ENCODE results near the gene RFX4.

RFX4 gene

DNA sequence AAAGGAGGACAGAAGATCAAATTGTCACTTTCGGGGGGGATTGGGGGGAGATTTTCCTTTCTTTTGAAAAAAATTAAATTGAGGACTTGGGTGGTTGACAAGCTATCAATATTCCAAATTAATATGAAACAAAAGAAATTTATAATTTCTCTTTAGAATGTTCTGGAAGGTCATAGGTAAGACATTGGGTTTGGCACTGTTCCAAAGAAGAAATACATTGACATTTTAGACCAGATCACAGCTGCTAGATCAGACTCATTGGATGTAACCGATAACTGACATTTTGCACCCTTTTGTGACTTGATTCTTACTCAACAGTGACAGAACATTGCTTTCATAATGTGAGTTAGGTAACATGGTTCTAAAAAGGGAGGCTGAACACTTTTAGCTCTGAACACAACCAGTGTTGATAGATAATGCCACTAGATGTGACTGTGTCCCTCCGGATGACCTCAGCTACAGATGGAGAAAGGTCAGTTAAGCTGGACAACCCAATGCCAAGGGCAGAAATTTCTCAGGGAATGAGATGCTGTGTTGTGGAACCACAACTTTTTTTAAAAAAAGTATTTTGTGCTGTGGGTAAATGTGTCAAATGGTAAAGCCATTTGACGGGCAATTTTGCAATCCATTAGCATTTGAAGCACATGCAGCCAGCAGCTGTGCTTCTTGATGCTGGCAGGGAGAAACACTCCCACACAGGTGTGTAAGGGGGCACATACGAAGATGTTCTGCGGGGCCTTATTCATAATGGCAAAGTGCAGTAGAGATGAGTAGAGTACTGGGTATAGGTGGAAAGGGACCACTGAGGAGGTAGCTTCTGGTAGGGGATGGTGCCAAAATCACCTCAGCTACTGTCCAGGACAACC lies 62.9 kb downstream of the RFX4 start:
- Histone ChIP-seq H3K9ac (no peak overlapping the region), H3K27ac (no peak overlapping the region), H3K4me1 (no peaks in the 10 kb centered on the region), H3K4me2 (no peak overlapping the region), H3K9me3 (no peaks in the 10 kb centered on the region), H3K27me3 (no peaks in the 10 kb centered on the region), H3K4me3 (no peak overlapping the region), H3K36me3 (no peaks in the 10 kb centered on the region), H4K20me1 (no peaks in the 10 kb centered on the region)
- no peak for TF ChIP-seq Cebpa-rat (IDR thresholded peaks at IDR 0.05)

DNA sequence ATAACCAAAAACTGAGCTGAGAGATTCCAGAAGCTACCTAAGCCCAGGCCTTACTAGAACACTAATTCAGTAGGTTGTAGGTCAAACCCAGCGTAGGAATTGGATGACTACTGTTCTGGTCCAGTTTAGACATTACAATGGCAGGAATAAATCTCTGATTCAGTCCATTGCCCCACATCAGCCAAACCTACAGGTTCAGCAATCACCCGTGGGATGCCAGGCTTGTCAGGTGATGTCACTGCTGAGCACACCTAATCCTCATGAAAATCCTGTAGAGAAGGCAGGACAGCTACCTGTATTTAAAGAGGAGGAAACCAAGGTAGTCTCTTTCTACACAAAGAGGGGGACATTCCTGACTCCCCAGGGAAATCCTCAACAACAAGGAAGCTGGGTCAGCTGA lies 63.7 kb downstream of the RFX4 start:
- TF ChIP-seq Cebpa-rat (IDR thresholded peaks at IDR 0.05) = no peak
- Histone ChIP-seq H3K27ac (no peak overlapping the region), H3K4me3 (no peak overlapping the region), H3K4me2 (no peak overlapping the region), H3K4me1 (no peaks in the 10 kb centered on the region), H3K9ac (no peak overlapping the region), H3K9me3 (no peaks in the 10 kb centered on the region; the same call in 1 of the 2 replicates), H3K27me3 (no peaks in the 10 kb centered on the region), H4K20me1 (no peaks in the 10 kb centered on the region), H3K36me3 (no peaks in the 10 kb centered on the region)

DNA sequence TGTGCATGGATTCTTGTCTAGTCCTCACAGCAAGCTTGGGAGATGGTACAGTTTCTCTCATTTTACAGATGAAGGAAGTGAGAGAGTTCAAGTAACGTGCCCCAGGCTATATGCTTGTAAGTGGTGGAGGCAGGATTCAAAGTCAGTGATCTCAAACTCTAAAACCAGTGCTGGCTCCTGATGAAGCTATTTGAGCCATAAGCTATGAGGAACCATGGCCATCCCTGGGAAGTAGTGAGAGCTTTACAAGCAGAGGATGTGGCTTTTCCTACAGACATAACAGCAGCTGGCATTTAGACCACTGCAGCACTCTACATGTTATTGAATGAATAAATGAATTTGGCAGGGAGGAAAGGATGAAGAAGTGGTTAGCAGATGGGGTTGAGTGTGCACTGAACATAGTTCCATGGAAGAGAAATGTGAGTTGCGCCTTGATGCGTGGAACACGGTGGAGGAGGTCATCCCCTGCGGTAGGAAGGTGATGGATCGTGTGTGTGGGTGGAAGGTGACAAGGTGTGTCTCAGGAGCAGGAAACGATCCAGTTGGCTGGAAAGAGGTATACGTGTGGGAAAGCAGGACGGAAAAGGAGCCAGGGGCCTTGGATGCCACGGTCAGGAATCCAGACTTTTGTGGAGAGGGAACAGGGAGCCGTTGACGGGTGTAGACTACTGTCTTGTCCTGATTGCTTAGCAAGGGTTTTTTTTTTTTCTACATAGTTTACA lies 65.2 kb downstream of the RFX4 start:
- no peak overlapping the region for H3K4me2 ChIP-seq
- no peak overlapping the region for H3K9ac ChIP-seq
- no peaks in the 10 kb centered on the region for H3K27me3 ChIP-seq
- no peaks in the 10 kb centered on the region for H4K20me1 ChIP-seq
- TF ChIP-seq Cebpa-rat (IDR thresholded peaks at IDR 0.05) = no peak
- no peak overlapping the region for H3K27ac ChIP-seq
- H3K4me3 ChIP-seq = no peak overlapping the region
- peaks cover 6% of the 10 kb centered on the region; the same call in 1 of the 2 replicates for H3K9me3 ChIP-seq
- no peaks in the 10 kb centered on the region for H3K36me3 ChIP-seq
- H3K4me1 ChIP-seq = no peaks in the 10 kb centered on the region

DNA sequence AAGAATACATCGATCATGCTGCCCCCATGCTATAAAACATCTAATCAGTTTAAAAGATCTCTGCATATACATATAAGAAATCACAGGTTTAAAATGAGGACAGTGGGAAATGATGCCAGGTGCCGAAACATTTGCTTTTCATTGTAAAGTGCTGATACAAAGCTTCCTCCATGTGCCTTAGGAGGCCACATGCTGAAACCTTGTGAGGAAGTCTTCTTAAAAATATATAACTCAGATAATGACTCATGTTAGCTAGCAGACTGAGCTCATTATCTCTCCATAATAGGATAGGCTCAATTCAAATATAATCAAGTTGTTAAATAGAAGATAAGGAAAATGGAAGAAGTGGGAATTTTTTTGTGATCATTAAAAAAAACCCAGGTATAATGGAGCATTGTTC lies 65.9 kb downstream of the RFX4 start:
- no peaks in the 10 kb centered on the region for H3K27me3 ChIP-seq
- no peaks in the 10 kb centered on the region for H4K20me1 ChIP-seq
- H3K9me3 ChIP-seq = peaks cover 6% of the 10 kb centered on the region; the same call in 1 of the 2 replicates
- no peak overlapping the region for H3K27ac ChIP-seq
- no peak overlapping the region for H3K4me2 ChIP-seq
- H3K4me1 ChIP-seq = no peaks in the 10 kb centered on the region
- no peak overlapping the region for H3K9ac ChIP-seq
- H3K4me3 ChIP-seq = no peak overlapping the region
- H3K36me3 ChIP-seq = no peaks in the 10 kb centered on the region
- TF ChIP-seq Cebpa-rat (IDR thresholded peaks at IDR 0.05) = no peak

DNA sequence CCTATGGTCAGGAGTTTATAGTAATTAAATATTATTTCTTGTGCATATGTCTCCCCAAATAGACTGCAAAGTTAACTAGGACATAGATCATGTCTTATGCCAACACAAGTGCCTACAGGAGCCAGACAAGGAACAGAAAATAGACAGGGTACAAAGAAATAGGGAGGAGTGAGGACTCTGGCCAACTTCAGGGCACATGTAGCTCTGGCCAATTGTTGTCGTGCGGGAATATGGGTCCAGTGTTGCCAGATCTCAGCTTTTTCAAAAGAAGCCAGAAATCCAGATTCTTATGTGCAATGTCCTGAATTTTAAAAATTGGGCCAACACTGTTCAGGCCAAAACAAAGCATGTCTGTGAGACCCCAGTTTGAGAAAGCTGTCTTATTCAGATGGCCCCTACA lies 68.7 kb downstream of the RFX4 start:
- Histone ChIP-seq H3K36me3 (no peaks in the 10 kb centered on the region), H3K27me3 (no peaks in the 10 kb centered on the region), H3K9me3 (peaks cover 6% of the 10 kb centered on the region; the same call in 1 of the 2 replicates), H3K4me3 (no peak overlapping the region), H3K4me2 (no peak overlapping the region), H3K9ac (no peak overlapping the region), H4K20me1 (no peaks in the 10 kb centered on the region), H3K4me1 (peaks cover 13% of the 10 kb centered on the region), H3K27ac (no peak overlapping the region)
- no peak for TF ChIP-seq Cebpa-rat (IDR thresholded peaks at IDR 0.05)

DNA sequence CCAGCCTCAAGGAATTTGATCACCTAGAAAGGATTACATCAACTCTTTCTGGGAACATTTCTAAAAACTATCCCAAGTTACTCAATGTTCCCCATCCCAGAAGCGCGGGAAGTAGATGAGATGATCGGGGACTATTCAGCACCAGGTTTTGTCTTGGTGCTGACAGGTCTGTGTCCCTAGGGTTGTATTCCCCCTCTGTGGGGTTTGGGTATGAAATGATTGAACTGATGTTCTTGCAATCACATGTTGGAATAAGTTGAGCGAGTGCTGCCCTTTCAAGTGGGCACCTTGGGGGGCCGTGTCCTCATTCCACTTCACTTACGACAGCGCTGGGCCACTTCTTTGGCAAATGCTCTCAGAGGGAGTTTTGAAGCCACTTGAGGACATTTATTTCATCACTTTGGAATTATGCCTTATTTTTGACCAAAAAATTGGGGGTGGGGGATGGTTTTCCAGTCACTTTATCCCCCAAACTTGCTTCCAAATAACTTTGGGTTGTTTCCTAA lies 69.8 kb downstream of the RFX4 start:
- Histone ChIP-seq H3K4me1 (peaks cover 23% of the 10 kb centered on the region), H3K9me3 (peaks cover 6% of the 10 kb centered on the region; the same call in 1 of the 2 replicates), H3K9ac (no peak overlapping the region), H3K27ac (no peak overlapping the region), H3K27me3 (no peaks in the 10 kb centered on the region), H3K36me3 (no peaks in the 10 kb centered on the region), H4K20me1 (no peaks in the 10 kb centered on the region), H3K4me2 (no peak overlapping the region), H3K4me3 (no peak overlapping the region)
- TF ChIP-seq Cebpa-rat (IDR thresholded peaks at IDR 0.05) = no peak

DNA sequence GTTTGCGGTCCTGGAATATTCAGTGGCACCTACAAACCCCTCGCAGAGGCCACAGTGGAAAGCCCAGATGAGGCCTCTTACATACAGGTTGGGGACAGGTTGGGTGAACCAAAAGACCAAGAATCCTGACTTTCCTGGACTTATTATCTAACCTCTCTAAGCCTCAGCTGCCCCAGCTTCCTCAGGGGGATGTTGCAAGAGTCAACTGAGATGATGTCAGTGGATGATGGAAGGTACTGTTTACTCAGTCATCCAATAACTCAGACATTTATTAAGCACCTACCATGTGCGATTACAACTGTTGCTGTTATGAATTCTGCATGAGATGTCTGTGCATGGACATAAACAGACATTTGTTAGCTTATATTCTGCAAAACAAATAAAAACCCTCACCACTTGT lies 72.8 kb downstream of the RFX4 start:
- no peak for TF ChIP-seq Cebpa-rat (IDR thresholded peaks at IDR 0.05)

DNA sequence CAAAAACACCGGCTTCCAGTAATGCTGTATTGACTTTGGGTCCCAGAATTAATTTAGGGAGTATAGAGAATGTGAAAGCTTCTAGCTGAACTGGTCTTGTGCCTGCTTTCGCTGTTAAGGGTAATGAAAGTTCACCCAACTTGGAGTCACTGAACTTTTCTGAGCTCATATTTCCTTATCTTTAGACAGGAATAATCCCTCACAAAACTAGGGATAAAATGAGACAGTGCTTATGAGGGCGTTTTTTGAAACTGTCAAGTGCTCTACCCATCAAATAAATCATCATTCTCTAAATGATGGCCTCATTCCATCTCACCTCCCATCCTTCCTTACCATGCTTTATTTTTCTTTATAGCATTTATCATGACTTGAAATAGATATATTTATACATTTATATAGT lies 74.7 kb downstream of the RFX4 start:
- peak overlapping the region; percentile 77 for H3K4me2 ChIP-seq
- H3K4me3 ChIP-seq = no peak overlapping the region
- H3K9me3 ChIP-seq = peaks cover 30% of the 10 kb centered on the region
- peaks cover 7% of the 10 kb centered on the region; the same call in 1 of the 2 replicates for H3K36me3 ChIP-seq
- H3K9ac ChIP-seq = no peak overlapping the region
- H3K27ac ChIP-seq = peak overlapping the region; percentile 84; the same call in 1 of the 2 replicates
- no peaks in the 10 kb centered on the region for H4K20me1 ChIP-seq
- TF ChIP-seq Cebpa-rat (IDR thresholded peaks at IDR 0.05) = no peak
- no peaks in the 10 kb centered on the region for H3K27me3 ChIP-seq
- peaks cover 50% of the 10 kb centered on the region for H3K4me1 ChIP-seq

More for the DNA sequence above, 72.8 kb downstream of the RFX4 start:
- H3K4me2 ChIP-seq = no peak overlapping the region
- no peaks in the 10 kb centered on the region for H3K27me3 ChIP-seq
- H3K9me3 ChIP-seq = peaks cover 16% of the 10 kb centered on the region
- H3K9ac ChIP-seq = no peak overlapping the region
- H4K20me1 ChIP-seq = no peaks in the 10 kb centered on the region
- H3K4me1 ChIP-seq = peaks cover 50% of the 10 kb centered on the region
- H3K4me3 ChIP-seq = no peak overlapping the region
- H3K27ac ChIP-seq = no peak overlapping the region
- H3K36me3 ChIP-seq = peaks cover 6% of the 10 kb centered on the region; the same call in 1 of the 2 replicates

DNA sequence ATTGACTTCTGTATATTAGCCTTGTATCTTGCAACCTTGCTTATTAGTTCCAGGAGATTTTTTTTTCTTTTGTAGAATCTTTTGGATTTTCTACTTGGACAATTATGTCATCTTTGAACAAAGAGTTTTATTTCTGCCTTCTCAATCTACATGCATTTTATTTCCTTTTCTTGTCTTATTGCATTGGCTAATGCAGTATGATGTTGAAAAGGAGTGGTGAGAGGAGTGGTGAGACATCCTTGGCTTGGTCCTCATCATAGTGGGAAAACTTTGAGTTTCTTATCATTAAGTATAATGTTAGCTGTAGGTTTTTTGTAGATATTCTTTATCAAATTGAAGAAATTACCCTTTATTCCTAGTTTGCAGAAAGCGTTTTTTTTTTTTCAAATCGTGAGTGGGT lies 80.6 kb downstream of the RFX4 start:
- H3K36me3 ChIP-seq = peaks cover 7% of the 10 kb centered on the region; the same call in 1 of the 2 replicates
- H4K20me1 ChIP-seq = no peaks in the 10 kb centered on the region
- peaks cover 18% of the 10 kb centered on the region for H3K4me1 ChIP-seq
- H3K27ac ChIP-seq = no peak overlapping the region
- no peak overlapping the region for H3K4me2 ChIP-seq
- no peak overlapping the region for H3K9ac ChIP-seq
- H3K9me3 ChIP-seq = peaks cover 49% of the 10 kb centered on the region
- H3K4me3 ChIP-seq = no peak overlapping the region
- no peaks in the 10 kb centered on the region for H3K27me3 ChIP-seq
- TF ChIP-seq Cebpa-rat (IDR thresholded peaks at IDR 0.05) = no peak

DNA sequence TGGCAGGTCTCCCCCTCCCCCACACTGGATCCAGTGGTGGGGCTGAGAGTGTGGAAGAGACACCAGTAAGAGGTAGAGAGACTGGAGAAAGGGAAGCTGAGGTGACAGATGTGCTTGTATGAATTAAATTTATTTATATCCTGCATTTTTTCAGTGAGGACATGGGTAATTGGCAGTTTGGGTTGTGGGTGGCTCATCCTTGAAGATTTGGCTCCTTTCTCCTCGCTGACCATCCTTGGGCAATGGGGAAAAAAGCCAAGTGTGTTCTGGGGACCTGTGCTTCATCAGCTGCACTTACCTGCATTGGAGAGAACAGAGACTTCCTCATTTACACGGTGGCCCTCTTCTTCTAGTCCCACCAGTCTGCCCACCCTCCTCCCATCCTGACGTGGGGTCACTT lies 86.4 kb downstream of the RFX4 start:
- no peak overlapping the region for H3K4me2 ChIP-seq
- no peaks in the 10 kb centered on the region for H3K27me3 ChIP-seq
- H3K4me3 ChIP-seq = no peak overlapping the region
- H4K20me1 ChIP-seq = no peaks in the 10 kb centered on the region
- no peak overlapping the region for H3K27ac ChIP-seq
- H3K36me3 ChIP-seq = no peaks in the 10 kb centered on the region
- TF ChIP-seq Cebpa-rat (IDR thresholded peaks at IDR 0.05) = no peak
- peaks cover 32% of the 10 kb centered on the region for H3K4me1 ChIP-seq
- H3K9me3 ChIP-seq = peaks cover 2% of the 10 kb centered on the region
- H3K9ac ChIP-seq = no peak overlapping the region

Data from BLaER1 (cell line).